ENCODE measurements around the gene FXR2.

The FXR2 gene

GRCh38 chr17:7560172-7561027 lies 54.3 kb downstream of the FXR2 start:
- no peaks in the 10 kb centered on the region for H3K27me3 ChIP-seq (ENCODE audit: insufficient read depth, low read length)
- peak overlapping the region; percentile 91 for H3K9ac ChIP-seq (ENCODE audit: low read depth, low read length)
- peak overlapping the region; percentile 94 for H3K4me3 ChIP-seq (ENCODE audit: low read length)
- peaks cover 35% of the 10 kb centered on the region for H3K4me1 ChIP-seq (ENCODE audit: insufficient read depth, low read length)
- peak overlapping the region; percentile 22 for H3K27ac ChIP-seq (ENCODE audit: low read length)
- no peaks in the 10 kb centered on the region for H3K9me3 ChIP-seq (ENCODE audit: insufficient read depth, low read depth, low read length)
- peaks cover 21% of the 10 kb centered on the region for H3K36me3 ChIP-seq (ENCODE audit: insufficient read depth, low read depth, low read length)

- Histone ChIP-seq H3K4me1 (ENCODE audit: insufficient read depth, low read length) (peaks cover 35% of the 10 kb centered on the region), H3K9ac (ENCODE audit: low read depth, low read length) (0 out of 2 replicates have a peak overlapping the region, but pooled peaks have one; percentile 10), H3K9me3 (ENCODE audit: insufficient read depth, low read depth, low read length) (no peaks in the 10 kb centered on the region), H3K36me3 (ENCODE audit: insufficient read depth, low read depth, low read length) (peaks cover 12% of the 10 kb centered on the region), H3K4me3 (ENCODE audit: low read length) (no peak overlapping the region), H3K27me3 (ENCODE audit: insufficient read depth, low read length) (no peaks in the 10 kb centered on the region), H3K27ac (ENCODE audit: low read length) (no peak overlapping the region)
Measured at GRCh38 chr17:7559320-7560171, 55.2 kb downstream of the FXR2 start.

- Histone ChIP-seq H3K9ac (ENCODE audit: low read depth, low read length) (peak within 1 kb of the TSS; percentile 70; the same call in 1 of the 2 replicates), H3K4me1 (ENCODE audit: insufficient read depth, low read length) (peaks cover 35% of the 10 kb centered on the region), H3K27me3 (ENCODE audit: insufficient read depth, low read length) (no peaks in the 10 kb centered on the region), H3K36me3 (ENCODE audit: insufficient read depth, low read depth, low read length) (peaks cover 4% of the 10 kb centered on the region; the same call in 1 of the 2 replicates), H3K27ac (ENCODE audit: low read length) (no peak within 1 kb of the TSS), H3K4me3 (ENCODE audit: low read length) (peak within 1 kb of the TSS; percentile 45; the same call in 1 of the 2 replicates), H3K9me3 (ENCODE audit: insufficient read depth, low read depth, low read length) (no peaks in the 10 kb centered on the region)
Measured at GRCh38 chr17:7558544-7559319, 56.0 kb downstream of the FXR2 start, which contains the start of gene TNFSF13. TSS of gene TNFSF13 (plus strand) at chr17:7558750. CDS start at chr17:7559040, 290 bp downstream.

DNA sequence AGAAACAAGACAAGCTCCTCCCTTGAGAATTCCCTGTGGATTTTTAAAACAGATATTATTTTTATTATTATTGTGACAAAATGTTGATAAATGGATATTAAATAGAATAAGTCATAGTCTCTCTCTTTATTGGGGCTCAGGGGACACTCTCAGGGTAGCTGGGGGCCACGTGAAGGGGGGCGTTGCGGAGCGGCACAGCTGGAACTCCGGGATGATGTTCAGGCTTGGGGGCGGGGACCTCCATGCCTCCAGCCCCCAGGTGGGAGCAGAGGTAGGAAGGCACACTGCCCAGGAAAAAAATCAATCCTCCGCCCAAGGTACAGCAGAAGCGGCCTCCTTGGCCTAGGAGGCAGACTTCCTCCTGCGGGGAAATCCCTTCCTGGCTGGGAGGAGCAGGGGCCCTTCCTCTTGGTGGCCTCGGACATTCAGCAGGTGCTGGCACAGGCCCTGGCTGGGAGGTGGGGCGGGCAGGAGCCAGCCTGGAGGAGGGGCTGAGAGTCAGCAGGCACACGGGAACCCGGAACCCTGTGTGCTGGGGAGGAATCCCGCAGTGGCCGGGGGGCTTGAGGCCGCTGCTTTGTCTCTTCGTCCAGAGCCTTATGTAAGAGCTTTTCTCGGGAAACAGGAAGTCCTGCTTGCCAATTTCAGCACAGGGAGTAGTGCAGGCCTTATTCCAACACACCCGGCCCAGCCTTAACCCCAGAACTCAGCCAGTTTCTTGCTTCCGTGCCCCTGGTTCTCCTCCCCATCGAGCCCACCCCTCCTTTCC lies 56.7 kb downstream of the FXR2 start:
- Histone ChIP-seq H3K27ac (ENCODE audit: low read length) (no peak overlapping the region), H3K4me1 (ENCODE audit: insufficient read depth, low read length) (peaks cover 34% of the 10 kb centered on the region), H3K9me3 (ENCODE audit: insufficient read depth, low read depth, low read length) (no peaks in the 10 kb centered on the region), H3K27me3 (ENCODE audit: insufficient read depth, low read length) (no peaks in the 10 kb centered on the region), H3K9ac (ENCODE audit: low read depth, low read length) (peak overlapping the region; percentile 70; the same call in 1 of the 2 replicates), H3K36me3 (ENCODE audit: insufficient read depth, low read depth, low read length) (no peaks in the 10 kb centered on the region), H3K4me3 (ENCODE audit: low read length) (peak overlapping the region; percentile 45; the same call in 1 of the 2 replicates)

DNA sequence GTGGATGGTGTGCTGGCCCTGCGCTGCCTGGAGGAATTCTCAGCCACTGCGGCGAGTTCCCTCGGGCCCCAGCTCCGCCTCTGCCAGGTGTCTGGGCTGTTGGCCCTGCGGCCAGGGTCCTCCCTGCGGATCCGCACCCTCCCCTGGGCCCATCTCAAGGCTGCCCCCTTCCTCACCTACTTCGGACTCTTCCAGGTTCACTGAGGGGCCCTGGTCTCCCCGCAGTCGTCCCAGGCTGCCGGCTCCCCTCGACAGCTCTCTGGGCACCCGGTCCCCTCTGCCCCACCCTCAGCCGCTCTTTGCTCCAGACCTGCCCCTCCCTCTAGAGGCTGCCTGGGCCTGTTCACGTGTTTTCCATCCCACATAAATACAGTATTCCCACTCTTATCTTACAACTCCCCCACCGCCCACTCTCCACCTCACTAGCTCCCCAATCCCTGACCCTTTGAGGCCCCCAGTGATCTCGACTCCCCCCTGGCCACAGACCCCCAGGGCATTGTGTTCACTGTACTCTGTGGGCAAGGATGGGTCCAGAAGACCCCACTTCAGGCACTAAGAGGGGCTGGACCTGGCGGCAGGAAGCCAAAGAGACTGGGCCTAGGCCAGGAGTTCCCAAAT lies 57.4 kb downstream of the FXR2 start:
- H3K4me3 ChIP-seq (ENCODE audit: low read length), result no peak overlapping the region
- H3K4me1 ChIP-seq (ENCODE audit: insufficient read depth, low read length), result peaks cover 30% of the 10 kb centered on the region
- no peaks in the 10 kb centered on the region for H3K27me3 ChIP-seq (ENCODE audit: insufficient read depth, low read length)
- H3K27ac ChIP-seq (ENCODE audit: low read length), result no peak overlapping the region
- H3K9ac ChIP-seq (ENCODE audit: low read depth, low read length), result peak overlapping the region; percentile 37; the same call in 1 of the 2 replicates
- no peaks in the 10 kb centered on the region for H3K36me3 ChIP-seq (ENCODE audit: insufficient read depth, low read depth, low read length)
- no peaks in the 10 kb centered on the region for H3K9me3 ChIP-seq (ENCODE audit: insufficient read depth, low read depth, low read length)

DNA sequence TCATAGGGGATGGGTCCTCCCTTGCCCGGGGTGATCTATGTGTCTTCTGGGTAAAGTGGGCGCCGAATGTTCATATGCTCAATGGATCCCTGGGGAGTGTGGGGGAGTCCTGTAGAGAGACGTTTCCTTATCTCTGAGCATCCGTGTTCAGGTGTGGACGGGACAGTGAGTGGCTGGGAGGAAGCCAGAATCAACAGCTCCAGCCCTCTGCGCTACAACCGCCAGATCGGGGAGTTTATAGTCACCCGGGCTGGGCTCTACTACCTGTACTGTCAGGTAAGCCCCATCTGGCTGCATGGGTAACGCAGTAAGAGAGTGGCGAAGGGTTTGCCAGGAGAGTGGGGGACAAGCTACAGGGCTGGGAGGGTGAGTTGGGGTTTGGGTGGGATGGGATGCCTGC lies 58.1 kb downstream of the FXR2 start:
- H3K4me1 ChIP-seq (ENCODE audit: insufficient read depth, low read length), result peaks cover 30% of the 10 kb centered on the region
- H3K27ac ChIP-seq (ENCODE audit: low read length), result no peak overlapping the region
- H3K4me3 ChIP-seq (ENCODE audit: low read length), result no peak overlapping the region
- no peaks in the 10 kb centered on the region for H3K9me3 ChIP-seq (ENCODE audit: insufficient read depth, low read depth, low read length)
- no peak overlapping the region for H3K9ac ChIP-seq (ENCODE audit: low read depth, low read length)
- no peaks in the 10 kb centered on the region for H3K36me3 ChIP-seq (ENCODE audit: insufficient read depth, low read depth, low read length)
- H3K27me3 ChIP-seq (ENCODE audit: insufficient read depth, low read length), result no peaks in the 10 kb centered on the region

GRCh38 chr17:7555320-7555948 lies 59.3 kb downstream of the FXR2 start:
- Histone ChIP-seq H3K27me3 (ENCODE audit: insufficient read depth, low read length) (no peaks in the 10 kb centered on the region), H3K27ac (ENCODE audit: low read length) (no peak overlapping the region), H3K4me1 (ENCODE audit: insufficient read depth, low read length) (peaks cover 26% of the 10 kb centered on the region), H3K36me3 (ENCODE audit: insufficient read depth, low read depth, low read length) (no peaks in the 10 kb centered on the region), H3K9ac (ENCODE audit: low read depth, low read length) (no peak overlapping the region), H3K4me3 (ENCODE audit: low read length) (no peak overlapping the region), H3K9me3 (ENCODE audit: insufficient read depth, low read depth, low read length) (no peaks in the 10 kb centered on the region)

DNA sequence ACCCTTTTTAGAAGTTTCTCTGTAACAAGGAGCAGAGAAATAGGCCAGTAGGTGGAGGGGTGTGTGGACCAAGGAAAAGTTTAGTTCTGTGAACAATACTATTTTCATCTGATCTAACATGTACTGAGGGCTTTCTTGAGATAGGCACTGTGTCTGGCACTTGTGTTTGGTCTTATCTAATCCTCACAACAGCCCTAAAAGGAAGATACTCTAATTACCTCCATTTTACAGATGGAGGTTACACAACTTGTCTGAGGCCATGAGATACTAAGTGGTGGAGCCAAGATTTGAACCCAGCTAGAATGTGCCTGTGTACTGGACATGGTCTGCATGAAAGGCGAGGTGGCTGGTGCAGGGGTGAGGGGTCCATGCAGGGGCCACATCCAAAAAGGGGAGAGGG lies 61.3 kb downstream of the FXR2 start:
- no peaks in the 10 kb centered on the region for H3K9me3 ChIP-seq (ENCODE audit: insufficient read depth, low read depth, low read length)
- H3K36me3 ChIP-seq (ENCODE audit: insufficient read depth, low read depth, low read length), result no peaks in the 10 kb centered on the region
- H3K9ac ChIP-seq (ENCODE audit: low read depth, low read length), result no peak overlapping the region
- peaks cover 10% of the 10 kb centered on the region; the same call in 1 of the 2 replicates for H3K27me3 ChIP-seq (ENCODE audit: insufficient read depth, low read length)
- H3K4me3 ChIP-seq (ENCODE audit: low read length), result no peak overlapping the region
- no peak overlapping the region for H3K27ac ChIP-seq (ENCODE audit: low read length)
- H3K4me1 ChIP-seq (ENCODE audit: insufficient read depth, low read length), result peaks cover 13% of the 10 kb centered on the region

GRCh38 chr17:7552621-7553051 lies 62.1 kb downstream of the FXR2 start:
- no peak overlapping the region for H3K27ac ChIP-seq (ENCODE audit: low read length)
- no peak overlapping the region for H3K9ac ChIP-seq (ENCODE audit: low read depth, low read length)
- H3K36me3 ChIP-seq (ENCODE audit: insufficient read depth, low read depth, low read length), result no peaks in the 10 kb centered on the region
- no peak overlapping the region for H3K4me3 ChIP-seq (ENCODE audit: low read length)
- H3K4me1 ChIP-seq (ENCODE audit: insufficient read depth, low read length), result peaks cover 7% of the 10 kb centered on the region
- peaks cover 15% of the 10 kb centered on the region; the same call in 1 of the 2 replicates for H3K27me3 ChIP-seq (ENCODE audit: insufficient read depth, low read length)
- no peaks in the 10 kb centered on the region for H3K9me3 ChIP-seq (ENCODE audit: insufficient read depth, low read depth, low read length)

DNA sequence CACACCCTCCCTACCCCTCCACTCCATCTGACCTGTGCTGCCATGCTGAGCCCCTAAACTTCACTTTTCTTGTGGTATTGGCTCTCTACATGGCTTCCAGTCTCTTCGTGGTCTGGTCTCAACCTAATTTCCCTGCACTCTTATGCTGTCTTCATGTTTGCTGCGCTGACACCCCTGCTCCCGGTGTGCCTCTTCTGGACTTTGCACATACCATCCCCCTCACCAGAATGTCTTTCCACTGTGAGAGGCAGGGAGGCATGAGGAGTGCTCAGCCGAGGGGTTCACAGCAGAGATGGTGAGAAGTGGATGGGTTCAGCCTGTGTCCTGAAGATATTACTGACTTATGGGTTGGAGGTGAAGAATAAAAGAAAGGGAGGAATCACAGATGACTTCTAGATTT lies 63.3 kb downstream of the FXR2 start:
- peaks cover 20% of the 10 kb centered on the region; the same call in 1 of the 2 replicates for H3K27me3 ChIP-seq (ENCODE audit: insufficient read depth, low read length)
- no peak overlapping the region for H3K9ac ChIP-seq (ENCODE audit: low read depth, low read length)
- H3K27ac ChIP-seq (ENCODE audit: low read length), result no peak overlapping the region
- H3K4me3 ChIP-seq (ENCODE audit: low read length), result no peak overlapping the region
- H3K36me3 ChIP-seq (ENCODE audit: insufficient read depth, low read depth, low read length), result no peaks in the 10 kb centered on the region
- no peaks in the 10 kb centered on the region for H3K9me3 ChIP-seq (ENCODE audit: insufficient read depth, low read depth, low read length)
- no peaks in the 10 kb centered on the region; the same call in 1 of the 2 replicates for H3K4me1 ChIP-seq (ENCODE audit: insufficient read depth, low read length)
